Retina (tissue), 1 donor: ENCODE results near the gene MAP3K20.
A peak's percentile ranks its signal among the peaks of the same experiment; 100 is the strongest.
"Not testable (repeated sequence)": the region's sequence is repeated elsewhere in the genome, so short reads cannot be mapped to it uniquely, and the experiment has no call there.

Experiments used
- DNase-seq: peaks from one replicate; pipeline ENCODE4 v3.0.0-alpha.2; 2016

Gene MAP3K20

GRCh38 chr2:173075781-173076580 is at the start of gene MAP3K20:
Gene MAP3K20, plus strand, starts transcription at chr2:173075846. Its CDS starts 15,186 bp downstream, at chr2:173091032.
- peak; percentile 86 for DNase-seq

- no peak for DNase-seq
These were observed 49.2 kb upstream of the MAP3K20 start for GRCh38 chr2:173026479-173026878.

DNA sequence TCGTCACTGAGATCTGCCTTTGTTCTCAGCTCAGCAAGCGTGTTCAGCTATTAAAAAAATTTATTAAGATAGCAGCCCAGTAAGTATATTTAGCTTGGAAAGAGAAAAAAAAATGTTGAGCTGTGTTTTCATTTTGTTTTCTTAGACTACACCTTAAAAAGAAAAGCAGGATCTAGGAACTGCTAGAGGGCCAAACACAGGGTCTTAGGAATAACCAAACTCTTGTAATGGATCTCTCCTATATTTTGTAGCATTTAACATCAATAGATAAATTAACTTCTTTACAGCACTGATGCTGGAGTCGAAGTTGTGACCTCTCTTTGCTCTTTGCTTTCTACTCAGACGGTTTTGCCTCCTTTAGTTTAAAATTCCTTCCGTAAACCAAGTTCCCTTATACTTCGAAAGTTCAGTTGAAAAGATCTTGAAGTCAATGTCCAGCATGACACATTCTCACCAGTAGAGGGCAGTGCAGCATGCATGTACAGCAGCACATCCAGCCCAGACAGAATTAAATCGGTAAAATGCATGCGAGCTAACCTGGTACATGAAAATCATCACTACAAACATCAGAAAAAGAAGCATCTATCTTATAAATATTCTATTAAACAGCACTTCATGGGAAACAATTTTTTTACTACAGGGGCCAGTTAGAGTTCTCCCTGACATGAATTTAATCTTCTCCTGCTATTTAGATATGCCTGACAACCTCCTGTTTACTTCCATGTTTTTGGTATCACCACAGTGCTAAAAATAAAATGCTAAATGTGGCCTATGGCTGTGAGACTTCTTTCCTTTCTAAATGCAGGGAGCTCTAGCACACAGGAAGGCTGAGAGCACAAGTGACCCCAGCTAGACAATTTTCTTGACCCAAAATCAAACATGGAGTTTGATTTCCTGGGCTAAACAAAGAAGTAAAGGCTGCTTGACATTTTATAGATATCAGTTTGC is 48.2 kb upstream of the MAP3K20 start:
- DNase-seq, result peak; percentile 76

- DNase-seq, result no peak
These were observed 47.5 kb upstream of the MAP3K20 start for GRCh38 chr2:173028141-173028540.

DNA sequence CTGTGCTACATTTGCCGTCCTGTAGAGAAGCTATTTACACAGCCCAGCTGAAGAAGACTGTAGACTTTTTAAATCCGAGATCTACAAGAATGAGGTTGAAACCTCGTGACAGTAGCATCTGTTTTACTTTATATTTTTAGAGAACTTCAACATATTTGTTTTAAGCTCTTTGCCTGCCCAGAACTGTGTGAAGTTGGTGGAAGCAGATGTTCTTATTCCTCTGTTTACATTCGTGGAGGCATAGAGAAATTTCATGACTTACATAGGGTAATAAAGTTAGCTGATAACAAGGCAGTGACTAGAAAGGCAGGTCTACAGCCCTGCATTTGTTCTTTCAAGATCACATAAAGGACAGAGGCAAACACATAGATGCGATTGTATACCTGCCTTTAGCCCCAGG is 47.0 kb upstream of the MAP3K20 start:
- DNase-seq, result no peak

DNA sequence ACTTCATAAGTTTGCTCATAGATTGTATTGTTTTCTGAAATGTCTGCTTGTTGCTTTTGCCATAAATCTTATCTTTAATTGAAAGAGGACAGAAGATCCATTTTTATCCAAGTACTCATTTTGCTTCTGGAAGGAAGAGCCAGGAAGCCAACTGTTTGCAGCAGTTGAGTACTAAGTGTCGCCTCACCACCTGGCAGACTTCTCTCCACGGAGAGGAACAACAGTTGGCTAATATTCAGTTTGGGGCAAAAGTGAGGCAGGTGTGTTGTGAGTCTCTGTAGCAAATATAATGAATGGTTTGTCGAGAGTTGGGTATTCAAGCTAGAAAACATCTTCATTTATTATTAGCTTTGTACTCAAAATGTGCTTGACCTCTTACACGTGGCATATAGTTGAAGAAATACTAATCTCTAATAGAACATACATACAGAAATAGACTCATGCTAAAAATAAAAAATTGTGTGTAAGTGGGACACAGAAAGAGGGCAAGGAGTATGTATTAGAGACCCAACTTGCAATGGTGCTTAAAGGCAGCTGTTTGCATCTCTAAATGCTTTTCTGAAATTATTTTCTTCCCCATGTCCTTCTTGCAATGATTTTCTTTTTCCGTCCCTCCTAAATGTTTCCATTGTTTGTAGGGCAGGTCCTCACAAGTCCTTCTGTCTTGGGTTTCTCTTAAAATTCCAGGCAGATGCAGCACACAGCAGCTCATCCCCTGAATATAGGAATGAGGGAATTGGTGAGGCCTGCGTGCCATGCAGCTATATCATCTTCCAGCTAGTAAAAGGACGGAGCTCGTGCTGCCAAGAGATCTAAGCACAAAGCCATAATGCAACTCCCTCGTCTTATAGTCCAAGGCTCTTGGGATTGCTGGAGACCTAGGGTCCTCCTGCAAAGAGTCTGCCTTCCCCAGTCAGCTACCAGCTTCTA is 44.8 kb upstream of the MAP3K20 start:
- DNase-seq, result no peak

- no peak for DNase-seq
These were observed 43.6 kb upstream of the MAP3K20 start for GRCh38 chr2:173032032-173032431.

DNA sequence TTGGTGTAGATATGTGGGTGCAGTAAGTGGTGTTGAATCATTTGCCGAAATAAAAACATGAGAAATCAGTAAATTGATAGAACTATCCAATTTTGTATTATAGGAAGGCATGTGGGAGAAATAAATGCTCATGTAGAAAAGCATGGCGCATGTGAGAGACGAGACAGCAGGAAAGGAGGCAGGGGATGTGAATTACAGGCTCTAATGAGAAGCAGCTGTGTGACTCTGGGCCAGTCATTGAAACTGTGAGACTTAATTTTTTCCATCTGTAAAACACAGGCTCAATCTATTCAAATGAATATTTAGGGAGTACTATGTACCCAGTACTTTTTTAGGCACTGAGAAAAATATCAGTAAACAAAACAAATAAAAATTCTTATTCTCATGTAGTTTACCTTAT is 42.6 kb upstream of the MAP3K20 start:
- DNase-seq, result no peak

DNA sequence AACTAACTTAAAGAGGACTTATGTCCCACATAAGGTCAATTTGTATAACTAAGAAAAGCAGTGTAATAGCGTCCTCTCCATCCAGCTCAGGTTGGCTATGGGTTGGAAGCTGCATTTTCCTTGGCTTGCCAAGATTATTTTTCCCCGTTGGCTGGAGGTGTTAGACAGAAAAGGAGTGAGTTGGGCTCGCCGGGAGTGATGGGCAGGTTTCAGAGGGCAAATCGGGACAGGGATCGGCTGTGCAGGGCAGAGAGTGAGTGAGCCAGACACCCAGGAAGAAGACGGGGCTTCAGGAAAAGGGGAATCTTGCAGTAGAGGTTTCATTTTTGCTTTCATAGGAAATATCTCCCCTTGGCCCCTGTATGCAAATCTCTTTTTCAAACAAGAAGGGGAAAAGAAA is 41.5 kb upstream of the MAP3K20 start:
- DNase-seq, result no peak

DNA sequence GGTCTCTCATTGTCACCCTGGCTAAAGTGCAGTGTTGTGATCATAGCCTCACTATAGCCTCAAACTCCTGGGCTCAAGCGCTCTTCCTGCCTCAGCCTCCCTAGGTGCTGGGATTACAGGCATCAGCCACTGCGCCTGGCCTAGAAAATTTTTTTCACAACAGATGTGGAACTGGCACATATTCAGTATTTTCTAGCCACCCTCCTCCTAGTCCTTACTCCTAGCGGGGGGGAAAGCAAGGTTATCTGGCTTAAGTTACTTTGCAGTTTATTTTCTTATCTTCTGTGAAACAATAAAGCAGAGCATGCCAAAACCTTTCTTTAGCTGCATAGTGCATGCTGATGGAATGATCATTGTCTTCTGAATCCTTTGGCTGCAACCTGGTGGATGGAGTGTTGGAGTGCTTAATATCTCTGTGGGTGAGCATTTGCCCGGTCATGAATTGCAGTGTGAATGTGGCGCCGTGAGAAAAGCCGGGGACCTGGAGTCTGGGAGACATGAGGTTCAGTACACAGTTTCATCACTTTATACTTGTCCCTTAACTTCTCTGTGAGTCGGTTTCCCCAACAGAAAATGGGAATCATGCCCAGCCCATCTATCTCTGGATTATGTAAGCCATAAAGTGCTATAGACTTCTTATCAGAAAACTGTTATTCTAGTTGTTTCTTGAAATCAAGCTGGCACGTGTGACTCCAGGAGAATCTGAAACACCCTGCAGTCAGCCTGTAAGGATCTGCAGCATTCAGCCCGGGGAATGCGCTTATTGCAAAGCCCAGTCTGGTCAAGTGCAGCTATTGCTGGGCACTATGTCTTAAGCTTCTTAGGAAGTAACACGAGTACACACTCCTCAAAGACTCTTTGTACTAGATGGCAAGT is 38.2 kb upstream of the MAP3K20 start:
- no peak for DNase-seq

- DNase-seq, result not testable (repeated sequence)
These were observed 37.4 kb upstream of the MAP3K20 start for GRCh38 chr2:173038257-173038656.

DNA sequence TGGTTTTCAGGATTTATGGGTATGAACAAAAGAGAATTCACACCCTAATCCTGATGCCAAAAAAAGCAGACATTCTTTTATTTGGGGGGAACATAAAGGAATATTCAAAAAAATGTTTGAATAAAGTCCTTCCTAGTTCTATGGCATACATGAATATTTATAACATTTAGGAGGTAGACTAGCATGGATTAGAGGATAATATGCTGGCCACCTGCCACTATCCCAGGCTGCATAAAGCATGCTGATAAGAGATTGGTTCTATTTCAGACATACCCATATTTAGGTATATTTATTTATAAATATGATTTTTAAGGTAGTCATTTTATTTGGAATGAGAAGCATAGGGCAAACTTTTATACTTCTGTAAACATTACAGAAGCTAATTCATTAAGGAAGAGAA is 34.9 kb upstream of the MAP3K20 start:
- DNase-seq, result no peak

- no peak for DNase-seq
These were observed 32.2 kb upstream of the MAP3K20 start for GRCh38 chr2:173043476-173043875.

- DNase-seq, result no peak
These were observed 31.6 kb upstream of the MAP3K20 start for GRCh38 chr2:173043897-173044519.

DNA sequence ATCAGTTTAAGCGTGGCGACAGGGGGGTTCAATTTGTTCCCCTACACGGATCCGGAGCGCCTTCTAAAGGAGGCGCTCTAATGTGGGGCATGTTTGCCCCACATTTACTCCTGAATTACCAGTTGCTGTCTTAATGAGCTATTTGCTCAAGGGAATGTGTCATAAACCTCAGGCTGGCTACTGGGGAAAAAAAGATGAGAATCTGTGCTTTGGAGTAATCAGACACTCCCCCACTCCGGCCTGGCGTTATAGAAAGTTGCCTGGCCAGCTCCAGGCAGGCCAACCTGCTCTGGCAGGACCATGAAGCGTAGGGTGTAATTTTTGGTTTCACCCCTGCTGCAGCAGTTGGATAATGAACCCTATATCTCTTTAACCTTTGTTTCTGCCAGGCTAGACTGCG is 31.0 kb upstream of the MAP3K20 start:
- DNase-seq, result no peak

GRCh38 chr2:173045181-173045580 is 30.5 kb upstream of the MAP3K20 start:
- DNase-seq, result no peak

DNA sequence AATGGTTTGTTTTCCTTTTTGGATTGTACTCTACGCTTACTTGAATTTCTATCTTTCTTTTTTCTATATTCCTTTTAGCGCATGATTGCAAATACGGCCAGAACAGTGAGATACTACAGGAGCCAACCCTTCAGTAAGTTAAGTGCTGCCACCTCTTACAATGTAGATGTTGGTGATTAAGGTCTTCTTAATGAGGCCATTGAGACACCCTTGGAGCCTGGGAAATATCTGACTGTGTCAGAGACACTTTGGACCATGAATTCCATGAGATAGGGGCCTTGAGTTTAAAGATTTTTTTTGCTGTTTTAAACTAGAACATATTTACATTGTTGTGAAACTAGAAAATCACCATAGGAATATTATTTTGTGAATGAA is 27.1 kb upstream of the MAP3K20 start:
- no peak for DNase-seq

DNA sequence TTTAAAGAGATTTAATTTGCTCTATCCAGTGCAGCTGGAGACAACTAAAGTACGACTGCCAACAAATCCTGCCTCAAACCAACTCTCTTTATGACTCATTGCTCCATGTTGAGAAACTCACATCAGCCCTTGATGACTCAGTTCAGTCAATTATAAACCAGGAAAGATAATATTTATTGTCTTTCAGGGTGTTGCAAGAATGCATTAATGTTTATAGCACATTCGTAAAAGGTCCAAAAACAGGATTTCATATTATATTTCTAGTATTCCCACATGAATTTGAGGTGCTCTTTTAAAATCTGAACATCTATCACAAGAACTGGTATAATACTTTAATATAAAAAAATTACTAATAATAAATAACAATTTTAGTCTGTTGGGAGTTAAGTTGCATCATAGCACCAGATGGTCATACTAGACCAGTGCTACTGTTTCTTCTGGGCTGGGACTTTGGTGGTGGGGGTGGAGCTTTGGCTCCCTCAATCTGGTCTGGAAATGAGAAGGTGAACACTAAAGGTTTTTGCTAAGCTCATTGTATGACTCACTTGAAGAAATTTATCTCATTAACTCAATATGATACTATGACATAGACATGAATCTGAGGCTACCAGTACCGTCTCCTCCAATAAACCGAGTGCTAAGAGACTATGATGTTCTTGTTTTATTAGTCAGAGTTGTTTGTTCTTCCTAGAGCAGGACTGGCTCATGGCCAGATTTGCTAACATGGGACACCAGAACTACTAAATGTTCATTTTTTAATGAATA is 26.6 kb upstream of the MAP3K20 start:
- DNase-seq, result no peak

- no peak for DNase-seq
These were observed 25.8 kb upstream of the MAP3K20 start for GRCh38 chr2:173049831-173050230.

DNA sequence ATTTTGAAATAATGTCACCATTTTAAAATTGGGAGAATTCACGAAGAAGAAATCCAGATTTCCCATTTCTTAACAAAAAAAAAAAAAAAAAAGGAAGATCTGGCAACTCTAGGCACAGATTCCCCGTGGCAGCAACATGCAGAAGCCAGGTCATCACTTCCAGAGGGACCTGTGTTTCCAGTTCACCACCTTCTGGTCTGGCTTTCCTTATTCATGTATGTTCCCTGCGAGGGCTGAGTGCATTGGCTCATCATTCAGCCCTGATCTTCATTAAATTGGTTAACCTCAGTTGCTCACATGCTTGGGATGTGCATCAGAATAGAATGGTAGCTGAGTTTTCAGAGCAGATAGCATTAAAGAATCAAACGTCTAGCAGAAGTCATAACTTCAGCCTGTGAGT is 25.0 kb upstream of the MAP3K20 start:
- DNase-seq, result no peak
